ENCODE results near the gene ABTB2. TPM values are rescaled to one million over a fixed set of nuclear protein-coding genes. Genes with fewer than 3 reads are reported as not detected.

The ABTB2 gene
- total RNA-seq, 2 donors from 2014 or later: 2.1 to 4.3 TPM

- intact Hi-C loops (cut with DNase I): loop anchor here (10.0 kb wide), 1 partner anchor 320 kb away; no protein-coding TSS in a partner anchor
- peak; percentile 83 to 89 (median 84) for DNase-seq
Measured at GRCh38 chr11:34174412-34175041, 183.3 kb downstream of the ABTB2 start.

GRCh38 chr11:34173050-34173449 is 184.8 kb downstream of the ABTB2 start:
- no peak for DNase-seq
- no peak overlapping the region for H3K27ac ChIP-seq
- WGBS, 2 donors: 95 to 97% methylated on average over 6 to 8 of the region's 16 CpGs

More at GRCh38 chr11:34174412-34175041, 183.3 kb downstream of the ABTB2 start:
- TF ChIP-seq, protein P1, sequence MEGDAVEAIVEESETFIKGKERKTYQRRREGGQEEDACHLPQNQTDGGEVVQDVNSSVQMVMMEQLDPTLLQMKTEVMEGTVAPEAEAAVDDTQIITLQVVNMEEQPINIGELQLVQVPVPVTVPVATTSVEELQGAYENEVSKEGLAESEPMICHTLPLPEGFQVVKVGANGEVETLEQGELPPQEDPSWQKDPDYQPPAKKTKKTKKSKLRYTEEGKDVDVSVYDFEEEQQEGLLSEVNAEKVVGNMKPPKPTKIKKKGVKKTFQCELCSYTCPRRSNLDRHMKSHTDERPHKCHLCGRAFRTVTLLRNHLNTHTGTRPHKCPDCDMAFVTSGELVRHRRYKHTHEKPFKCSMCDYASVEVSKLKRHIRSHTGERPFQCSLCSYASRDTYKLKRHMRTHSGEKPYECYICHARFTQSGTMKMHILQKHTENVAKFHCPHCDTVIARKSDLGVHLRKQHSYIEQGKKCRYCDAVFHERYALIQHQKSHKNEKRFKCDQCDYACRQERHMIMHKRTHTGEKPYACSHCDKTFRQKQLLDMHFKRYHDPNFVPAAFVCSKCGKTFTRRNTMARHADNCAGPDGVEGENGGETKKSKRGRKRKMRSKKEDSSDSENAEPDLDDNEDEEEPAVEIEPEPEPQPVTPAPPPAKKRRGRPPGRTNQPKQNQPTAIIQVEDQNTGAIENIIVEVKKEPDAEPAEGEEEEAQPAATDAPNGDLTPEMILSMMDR (IDR thresholded peaks at IDR 0.05): peak; percentile 87 to 98 (median 96)
- TF ChIP-seq POLR2A (IDR thresholded peaks at IDR 0.05): no peak
- H3K4me1 ChIP-seq: peaks cover 14% of the 10 kb centered on the region
- no peaks in the 10 kb centered on the region for H3K36me3 ChIP-seq (replicated peaks in 1 of 2; ENCODE audit: insufficient read depth in 1 of 2, low read depth in 2 of 2)
- peak overlapping the region in 2 of 4 donors; percentile 6 to 7 for H3K27ac ChIP-seq
- H3K27me3 ChIP-seq: no peaks in the 10 kb centered on the region
- WGBS, 2 donors: 10 to 16% methylated on average over 9 to 33 of the region's 33 CpGs
- H3K9me3 ChIP-seq: no peaks in the 10 kb centered on the region
- H3K4me3 ChIP-seq: no peak overlapping the region
- peak; percentile 95 for ATAC-seq

DNA sequence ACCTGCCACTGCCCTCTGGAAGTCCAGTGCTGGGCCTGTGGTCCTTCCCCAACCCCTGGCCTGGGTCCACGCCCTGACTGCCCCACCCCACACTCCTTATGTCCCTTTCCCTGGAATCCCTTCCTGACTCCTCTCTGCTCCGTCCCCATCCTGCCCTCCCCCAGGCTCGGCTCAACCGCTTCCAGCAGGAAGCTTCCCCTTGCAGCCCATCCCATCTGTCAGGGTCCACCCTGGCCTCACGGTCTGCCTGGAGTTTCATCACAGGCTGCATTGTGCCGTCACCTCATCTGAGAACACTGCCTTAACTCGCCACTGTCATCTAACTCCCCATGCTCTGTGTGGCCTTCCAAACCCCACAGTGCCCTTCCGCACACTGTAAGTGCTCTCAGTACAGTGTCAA is 188.1 kb downstream of the ABTB2 start:
- intact Hi-C loops (cut with DNase I): loop anchor here (2.0 to 10.0 kb wide), 3 partner anchors 175 to 325 kb away; no protein-coding TSS in a partner anchor
- WGBS, 2 donors: 74 to 80% methylated on average over 8 of the region's 8 CpGs
- ATAC-seq (no peak), DNase-seq (no peak)
- H3K4me1 ChIP-seq: peaks cover 12% of the 10 kb centered on the region
- H3K9me3 ChIP-seq: no peaks in the 10 kb centered on the region
- H3K27ac ChIP-seq: no peak overlapping the region
- no peak overlapping the region for H3K4me3 ChIP-seq
- H3K27me3 ChIP-seq: no peaks in the 10 kb centered on the region
- TF ChIP-seq POLR2A (IDR thresholded peaks at IDR 0.05): no peak
- TF ChIP-seq, protein P1 (IDR thresholded peaks at IDR 0.05): no peak
- H3K36me3 ChIP-seq (replicated peaks in 1 of 2; ENCODE audit: insufficient read depth in 1 of 2, low read depth in 2 of 2): no peaks in the 10 kb centered on the region

More at GRCh38 chr11:34173050-34173449, 184.8 kb downstream of the ABTB2 start:
- Histone ChIP-seq H3K4me3 (no peak overlapping the region), H3K4me1 (peaks cover 14% of the 10 kb centered on the region), H3K9me3 (no peaks in the 10 kb centered on the region), H3K27me3 (no peaks in the 10 kb centered on the region), H3K36me3 (replicated peaks in 1 of 2; ENCODE audit: insufficient read depth in 1 of 2, low read depth in 2 of 2) (no peaks in the 10 kb centered on the region)
- intact Hi-C loops (cut with DNase I): loop anchor here (10.0 kb wide), 1 partner anchor 322 kb away; no protein-coding TSS in a partner anchor
- no peak for ATAC-seq
- no peak for TF ChIP-seq POLR2A (IDR thresholded peaks at IDR 0.05)
- TF ChIP-seq, protein P1 (IDR thresholded peaks at IDR 0.05): no peak

DNA sequence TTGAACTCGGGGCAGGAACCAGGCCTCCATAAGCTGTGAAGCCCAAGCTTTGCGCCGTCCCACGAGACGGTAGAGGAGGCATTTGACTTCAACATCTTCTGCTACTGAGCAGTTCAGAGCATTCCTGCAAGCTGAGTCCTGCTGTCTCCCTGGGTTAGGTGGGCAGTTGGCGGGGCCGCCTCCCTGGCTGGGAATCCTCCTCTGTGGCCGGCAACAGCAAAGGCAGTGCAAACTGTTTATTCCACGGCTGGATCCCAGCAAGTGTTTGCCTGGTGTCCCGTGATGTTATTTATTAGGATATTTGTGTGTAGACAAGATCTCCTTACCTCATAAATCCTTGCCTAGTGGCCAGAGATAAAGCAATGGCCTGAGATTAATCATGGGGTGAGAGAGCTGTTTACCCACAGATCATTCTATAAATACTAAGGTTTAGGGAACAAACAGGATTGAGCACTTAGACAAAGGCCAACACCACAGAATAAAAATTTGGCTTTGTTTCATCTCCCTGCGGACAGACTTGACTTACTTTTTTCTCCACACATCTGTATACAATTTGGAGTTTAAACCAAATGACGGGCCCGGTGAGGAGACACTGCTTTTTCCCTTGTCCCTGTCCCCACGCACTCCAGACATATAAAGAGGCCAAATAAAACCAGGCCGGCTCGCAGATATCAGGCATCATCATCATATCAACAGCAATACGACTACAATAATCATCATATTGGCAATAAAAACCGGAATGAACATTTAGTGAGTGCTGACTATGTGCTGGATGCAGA is 189.0 kb downstream of the ABTB2 start:
- TF ChIP-seq POLR2A (IDR thresholded peaks at IDR 0.05): no peak
- TF ChIP-seq, protein P1 (IDR thresholded peaks at IDR 0.05): no peak
- H3K27me3 ChIP-seq: no peaks in the 10 kb centered on the region
- no peak overlapping the region for H3K4me3 ChIP-seq
- no peak overlapping the region for H3K27ac ChIP-seq
- no peaks in the 10 kb centered on the region for H3K36me3 ChIP-seq (replicated peaks in 1 of 2; ENCODE audit: insufficient read depth in 1 of 2, low read depth in 2 of 2)
- WGBS, 2 donors: 79% methylated on average over 18 of the region's 18 CpGs
- peaks cover 3% of the 10 kb centered on the region for H3K4me1 ChIP-seq
- no peaks in the 10 kb centered on the region for H3K9me3 ChIP-seq
- no peak for DNase-seq
- no peak for ATAC-seq
- intact Hi-C loops (cut with DNase I): loop anchor here (10.0 kb wide), 1 partner anchor 174 kb away; no protein-coding TSS in a partner anchor

Data from body of pancreas (tissue), 4 donors.